Measurements from ENCODE around the gene ITGB6.
"Not testable (repeated sequence)": the region's sequence is repeated elsewhere in the genome, so short reads cannot be mapped to it uniquely, and the experiment has no call there.

The ITGB6 gene

GRCh38 chr2:160139350-160139749, 60.7 kb downstream of the ITGB6 start:
- DNase-seq = no peak

DNA sequence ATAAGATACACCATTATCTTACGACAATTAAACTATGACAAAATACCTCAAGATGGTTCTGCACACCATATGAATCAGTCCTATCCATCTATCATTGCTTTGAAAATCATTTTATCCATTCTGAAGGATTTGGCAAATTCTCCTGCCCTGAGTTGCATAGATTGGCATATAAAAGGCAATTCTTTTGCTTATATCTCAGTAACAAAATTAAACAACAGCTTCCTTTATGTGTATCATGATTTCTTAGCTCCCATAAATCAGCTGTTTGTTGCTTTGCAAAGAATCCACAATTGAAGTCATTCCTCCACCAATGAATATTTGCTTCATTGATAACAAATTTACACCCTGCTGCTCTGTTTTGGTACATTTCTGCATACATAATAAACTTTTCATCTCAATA, 61.7 kb downstream of the ITGB6 start:
- no peak for DNase-seq

GRCh38 chr2:160137464-160137863, 62.6 kb downstream of the ITGB6 start:
- DNase-seq = no peak

DNA sequence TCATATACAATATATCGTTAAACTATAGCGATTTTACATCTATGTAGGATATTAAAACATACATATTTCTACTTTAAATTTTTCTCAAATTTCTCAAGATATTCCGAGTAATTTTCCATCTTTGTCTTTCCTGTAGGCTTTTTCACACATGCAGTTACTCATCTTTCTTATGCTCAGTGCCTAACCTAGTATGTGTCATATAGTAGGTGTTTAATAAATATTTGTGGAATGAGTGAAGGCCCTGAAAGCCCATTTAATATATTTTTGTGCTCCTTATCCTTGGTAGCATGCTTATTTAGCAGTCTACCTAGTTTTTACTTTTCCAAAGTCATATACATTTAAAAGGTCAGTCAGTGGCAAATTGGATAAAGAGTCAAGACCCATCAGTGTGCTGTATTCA, 67.3 kb downstream of the ITGB6 start:
- peak; percentile 12 for DNase-seq

DNA sequence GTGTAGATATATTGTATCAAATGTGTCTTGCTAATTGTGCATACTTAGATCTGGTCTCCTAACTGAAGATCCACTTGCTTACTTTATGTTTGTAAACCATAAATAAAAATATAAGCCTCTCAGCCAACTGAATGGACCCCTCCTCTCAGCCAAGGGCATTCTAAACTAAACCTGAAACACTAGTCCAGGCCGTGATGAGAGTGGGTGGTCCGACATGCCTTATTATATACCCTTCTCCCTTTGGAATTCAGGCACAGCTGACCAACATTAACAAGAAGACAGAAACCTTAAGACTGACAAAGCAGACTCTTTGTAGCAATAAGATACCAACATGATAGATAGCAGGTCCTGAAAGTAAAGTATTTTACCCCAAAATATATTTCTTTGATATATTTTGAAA, 73.3 kb downstream of the ITGB6 start:
- no peak for DNase-seq

DNA sequence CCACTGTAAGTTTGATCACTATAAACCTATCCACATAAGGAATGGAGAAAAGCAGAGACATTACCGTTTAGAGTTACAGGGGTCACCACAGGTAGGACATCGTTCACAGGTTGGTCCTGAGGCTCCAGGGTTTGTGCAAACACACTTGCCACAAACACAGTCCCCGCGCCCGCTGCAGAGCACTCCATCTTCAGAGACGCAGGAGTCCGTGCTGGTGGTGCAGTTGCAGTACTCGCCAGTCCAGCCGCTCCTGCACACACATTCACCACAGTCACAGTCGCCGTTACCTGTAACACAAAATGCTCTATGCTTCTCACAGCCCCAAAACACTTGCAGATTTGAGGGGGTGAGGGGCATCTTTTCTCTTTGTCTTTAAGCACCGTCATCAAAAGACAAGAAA, 73.8 kb downstream of the ITGB6 start:
- no peak for DNase-seq

- DNase-seq = no peak
These were observed 74.2 kb downstream of the ITGB6 start for GRCh38 chr2:160125828-160126227.

DNA sequence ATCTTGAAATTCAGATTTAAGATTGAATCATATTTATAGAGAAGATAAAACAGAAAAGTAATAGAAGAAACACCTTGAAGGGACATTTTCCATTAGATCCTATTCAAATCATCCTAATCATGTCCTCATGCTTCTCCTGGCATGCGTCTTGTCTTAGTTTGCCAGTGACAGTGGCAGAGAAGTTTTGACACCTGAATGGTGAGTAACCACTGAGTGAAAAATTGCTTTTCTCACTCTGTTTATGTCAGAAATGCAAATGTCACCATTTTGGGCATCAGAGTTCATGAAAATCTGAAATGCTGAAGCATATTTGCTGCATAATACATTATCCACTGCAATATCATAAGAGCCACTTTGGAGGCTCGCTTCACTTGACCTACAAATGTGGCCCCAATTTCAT, 74.7 kb downstream of the ITGB6 start:
- no peak for DNase-seq

DNA sequence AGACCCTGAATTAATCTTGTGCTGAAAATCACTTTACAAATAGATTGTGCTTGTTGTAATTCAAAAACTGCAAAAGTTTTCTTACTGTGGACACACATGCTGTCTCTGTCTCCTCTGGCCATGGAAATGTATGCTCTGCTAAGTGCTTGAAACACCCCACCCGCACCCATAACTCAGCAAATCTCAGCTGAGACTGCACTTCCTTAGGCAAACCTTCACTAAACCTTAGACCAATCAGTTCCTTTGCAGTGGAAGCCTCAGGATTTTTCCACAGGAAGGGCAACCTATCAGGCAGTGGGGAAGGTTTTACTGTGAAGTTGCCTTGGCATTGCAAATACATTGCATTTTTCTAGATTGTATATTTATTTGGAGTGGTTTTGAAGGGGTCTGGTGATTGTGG, 75.5 kb downstream of the ITGB6 start:
- DNase-seq = no peak

- not testable (repeated sequence) for DNase-seq
These were observed 85.4 kb downstream of the ITGB6 start for GRCh38 chr2:160114721-160115120.

DNA sequence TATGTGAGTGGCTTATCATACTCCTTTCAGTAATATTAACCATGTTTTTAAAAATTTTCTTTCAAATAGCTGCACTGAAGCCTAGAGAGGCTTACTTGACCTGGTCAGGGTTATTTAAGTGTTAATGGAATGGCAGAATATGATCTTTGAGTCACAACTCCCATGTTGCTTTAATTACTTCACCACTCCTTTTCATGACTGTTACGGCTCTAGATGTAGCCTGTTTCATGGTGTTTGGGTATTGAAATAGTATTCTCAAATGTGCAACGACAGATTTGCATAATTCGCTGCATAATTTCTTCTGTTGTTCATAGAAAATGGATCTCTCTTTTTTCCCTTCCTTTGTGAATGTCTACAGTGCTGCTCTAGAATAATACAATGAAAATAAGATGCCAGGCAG, 86.1 kb downstream of the ITGB6 start:
- DNase-seq = no peak

DNA sequence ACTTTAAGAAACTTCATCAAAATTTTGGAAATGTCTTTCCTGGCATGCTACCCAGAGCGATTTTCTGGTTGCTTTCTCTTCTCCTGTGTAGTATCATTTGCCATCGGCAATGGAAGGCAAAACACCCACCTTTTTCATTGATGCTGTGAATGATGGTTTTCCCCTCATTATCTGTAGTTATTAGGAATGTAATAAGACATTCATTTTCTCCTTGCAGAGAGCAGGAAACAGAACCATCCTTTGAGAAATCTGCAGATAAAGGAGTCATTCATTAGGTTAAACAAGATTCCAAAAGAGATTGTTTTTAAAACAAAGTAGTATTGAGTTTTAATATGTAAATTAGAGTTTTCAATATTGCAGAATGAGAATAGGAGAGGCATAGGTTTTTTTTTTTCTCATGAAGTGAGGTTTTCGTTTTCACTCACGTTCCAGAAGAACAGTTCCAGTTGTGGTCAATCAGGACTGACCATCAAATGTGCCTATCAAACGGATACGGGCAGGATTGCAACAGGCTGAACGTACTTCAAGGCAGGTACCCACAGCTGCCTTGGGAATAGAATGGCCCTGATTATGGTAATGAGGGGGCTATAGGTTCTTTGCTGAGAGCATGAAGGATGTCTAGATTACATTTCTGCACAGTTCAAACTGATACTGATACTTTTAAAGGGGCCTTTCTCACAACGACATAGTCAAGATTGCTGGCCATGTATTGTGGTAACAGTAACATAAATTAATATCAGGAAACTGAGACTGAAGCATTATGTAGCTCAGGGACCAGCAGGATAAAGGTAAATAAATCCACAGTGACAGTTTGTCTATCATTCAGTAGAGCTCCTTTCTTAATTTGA, 87.9 kb downstream of the ITGB6 start:
- DNase-seq = no peak

DNA sequence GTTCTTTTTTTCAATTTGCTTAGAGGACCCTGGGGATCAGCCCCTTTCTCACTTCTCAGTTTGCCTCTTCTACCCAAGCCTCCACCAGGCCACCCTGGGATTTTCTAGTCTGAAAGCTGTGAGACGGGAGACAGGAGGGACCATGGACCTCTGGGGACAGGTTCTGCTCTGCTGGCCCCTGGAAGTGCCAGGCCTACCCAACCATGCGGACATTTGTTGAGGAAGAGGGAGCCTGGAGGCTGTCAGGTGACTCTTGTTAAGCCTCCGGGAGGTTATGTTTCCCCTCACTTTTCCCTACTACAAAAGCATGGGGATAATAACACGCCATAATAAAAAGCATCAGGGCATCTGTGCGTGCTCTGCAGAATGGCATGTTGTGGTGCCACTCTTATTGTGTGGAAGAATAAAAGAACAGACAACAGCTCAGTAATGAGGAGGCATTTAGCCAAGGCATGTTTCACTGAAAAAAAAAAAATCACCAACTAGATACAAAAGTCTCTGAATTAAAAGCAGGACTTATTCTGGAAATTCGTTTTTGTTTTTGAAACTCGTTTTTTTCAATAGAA, 89.3 kb downstream of the ITGB6 start:
- DNase-seq = no peak

DNA sequence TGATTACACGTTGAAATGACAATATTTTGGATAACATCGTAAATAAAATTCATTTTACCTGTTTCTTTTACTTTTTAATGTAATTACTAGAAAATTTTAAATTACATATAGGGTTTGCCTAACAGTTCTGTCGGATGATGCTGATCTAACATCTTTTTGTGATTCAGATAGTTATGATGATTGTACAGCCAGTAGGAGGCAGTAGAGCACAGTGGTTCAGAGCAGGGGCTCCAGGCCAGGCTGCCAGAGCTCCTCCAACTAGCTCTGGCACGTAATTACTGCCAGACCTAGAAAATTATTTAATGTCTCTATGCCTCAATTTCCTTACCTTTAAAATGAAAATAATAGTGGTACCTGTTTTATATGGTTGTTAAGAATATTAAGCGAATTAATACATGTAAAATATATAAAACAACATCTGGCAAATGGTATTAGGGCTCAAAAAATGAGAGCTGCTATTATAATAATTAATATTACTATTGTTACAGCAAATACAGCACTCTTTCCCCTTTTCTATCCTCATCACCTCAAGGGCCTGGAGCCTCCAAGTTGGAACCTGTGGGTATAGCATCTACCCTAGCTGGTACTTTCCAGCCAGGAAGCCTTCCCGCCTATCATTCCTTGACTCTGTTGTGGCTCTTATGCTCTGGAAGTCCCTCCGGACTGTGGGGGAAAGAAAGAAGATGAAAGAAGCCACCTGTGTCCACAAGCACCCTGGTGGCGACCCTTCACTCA, 90.0 kb downstream of the ITGB6 start:
- peak; percentile 50 for DNase-seq

DNA sequence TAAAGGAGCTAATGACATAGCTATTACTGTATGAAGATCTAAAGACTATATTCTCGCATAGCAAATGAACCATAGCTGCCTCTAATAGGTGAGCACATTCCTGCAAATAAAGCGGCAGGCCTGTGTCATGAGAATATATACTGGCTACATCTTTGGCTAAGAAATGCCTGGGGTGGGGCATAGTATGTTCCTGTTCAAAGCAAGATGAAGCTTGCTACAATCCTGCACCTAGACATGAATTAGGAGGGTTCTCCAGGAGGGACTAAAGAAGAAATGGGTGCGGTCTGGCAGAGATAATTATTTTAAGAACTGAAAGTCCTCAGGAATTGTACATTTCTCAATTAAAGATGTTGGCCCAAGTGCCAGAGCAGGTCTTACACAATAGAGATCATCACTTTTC, 90.8 kb downstream of the ITGB6 start:
- DNase-seq = no peak

DNA sequence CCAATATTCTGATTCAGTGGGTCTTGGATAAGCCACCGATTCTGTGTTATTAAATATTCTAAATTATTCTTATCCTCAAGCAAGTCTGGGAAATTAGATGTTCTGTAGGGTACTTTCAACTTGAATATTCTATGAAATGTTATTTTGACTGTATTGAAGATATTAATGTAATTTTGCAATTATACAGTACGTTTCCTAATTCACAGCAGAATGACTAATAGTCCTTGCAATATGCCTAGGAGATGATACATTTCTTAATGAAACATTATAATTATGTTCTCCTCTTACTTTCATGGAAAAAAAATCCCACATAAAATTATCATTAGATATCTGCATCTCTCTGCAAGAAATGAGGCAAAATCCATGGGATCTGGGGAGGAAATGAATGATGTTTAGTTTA, 91.4 kb downstream of the ITGB6 start:
- no peak for DNase-seq

DNA sequence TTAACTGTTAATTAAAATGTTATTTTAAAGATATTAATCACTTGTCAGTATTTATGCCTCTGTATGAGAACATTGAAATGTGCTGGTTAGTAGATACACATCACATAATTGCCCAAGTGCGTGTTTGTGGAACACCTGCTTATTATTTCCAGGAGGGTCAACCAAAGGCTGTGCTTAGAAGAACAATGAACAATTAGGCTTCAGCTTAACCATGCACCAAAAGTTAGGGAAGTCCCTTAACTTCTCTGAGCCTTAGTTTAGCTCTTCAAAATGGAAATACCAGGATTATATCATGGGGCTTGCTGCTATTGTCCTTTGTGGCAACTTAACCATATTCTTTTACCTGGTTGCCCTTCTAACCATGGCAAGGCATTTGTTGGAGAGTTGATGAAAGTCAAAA, 94.7 kb downstream of the ITGB6 start:
- DNase-seq = no peak

DNA sequence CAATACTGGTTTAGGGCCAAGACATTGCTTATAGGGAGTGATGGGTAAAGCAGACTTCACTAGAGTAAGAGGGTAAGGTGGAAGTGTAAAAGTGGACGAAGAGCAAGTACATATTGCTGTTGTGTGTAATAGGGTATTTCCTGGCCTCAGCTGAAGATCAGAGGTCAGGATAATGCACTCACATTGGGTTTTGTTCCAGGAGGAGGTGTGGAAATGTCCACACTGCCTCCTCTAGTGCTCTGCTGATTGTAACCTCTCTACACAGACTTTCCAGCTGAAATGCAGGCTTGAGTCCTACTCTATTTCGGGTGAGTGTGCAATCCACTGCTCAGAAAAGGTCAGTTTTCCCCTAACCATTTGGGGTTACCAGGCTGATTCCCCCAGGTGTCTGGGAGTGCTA, 96.0 kb downstream of the ITGB6 start:
- no peak for DNase-seq

GRCh38 chr2:160097326-160097725, 102.7 kb downstream of the ITGB6 start:
- DNase-seq = no peak

- DNase-seq = no peak
These were observed 103.7 kb downstream of the ITGB6 start for GRCh38 chr2:160096409-160096808.

- no peak for DNase-seq
These were observed 107.6 kb downstream of the ITGB6 start for GRCh38 chr2:160092445-160092844.

DNA sequence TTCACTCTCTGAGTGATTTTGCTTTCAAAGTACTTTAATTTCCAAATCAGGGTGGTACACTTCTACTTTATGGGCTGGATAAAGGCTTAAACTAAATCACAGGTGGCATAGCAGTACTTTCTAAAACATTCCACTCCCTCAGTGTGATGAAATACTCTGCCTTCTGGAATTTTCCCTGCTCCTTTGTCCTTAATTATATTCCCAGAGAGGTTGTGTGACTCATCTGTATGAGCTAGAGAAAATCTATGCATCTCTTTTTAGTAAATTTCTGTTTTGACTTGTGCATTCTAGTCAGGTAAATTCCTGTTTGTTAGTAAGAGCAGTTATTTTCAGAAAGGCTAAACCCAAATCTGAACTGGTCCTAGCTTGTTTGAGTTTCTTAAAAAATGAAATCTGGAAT, 108.7 kb downstream of the ITGB6 start:
- peak; percentile 52 for DNase-seq

DNA sequence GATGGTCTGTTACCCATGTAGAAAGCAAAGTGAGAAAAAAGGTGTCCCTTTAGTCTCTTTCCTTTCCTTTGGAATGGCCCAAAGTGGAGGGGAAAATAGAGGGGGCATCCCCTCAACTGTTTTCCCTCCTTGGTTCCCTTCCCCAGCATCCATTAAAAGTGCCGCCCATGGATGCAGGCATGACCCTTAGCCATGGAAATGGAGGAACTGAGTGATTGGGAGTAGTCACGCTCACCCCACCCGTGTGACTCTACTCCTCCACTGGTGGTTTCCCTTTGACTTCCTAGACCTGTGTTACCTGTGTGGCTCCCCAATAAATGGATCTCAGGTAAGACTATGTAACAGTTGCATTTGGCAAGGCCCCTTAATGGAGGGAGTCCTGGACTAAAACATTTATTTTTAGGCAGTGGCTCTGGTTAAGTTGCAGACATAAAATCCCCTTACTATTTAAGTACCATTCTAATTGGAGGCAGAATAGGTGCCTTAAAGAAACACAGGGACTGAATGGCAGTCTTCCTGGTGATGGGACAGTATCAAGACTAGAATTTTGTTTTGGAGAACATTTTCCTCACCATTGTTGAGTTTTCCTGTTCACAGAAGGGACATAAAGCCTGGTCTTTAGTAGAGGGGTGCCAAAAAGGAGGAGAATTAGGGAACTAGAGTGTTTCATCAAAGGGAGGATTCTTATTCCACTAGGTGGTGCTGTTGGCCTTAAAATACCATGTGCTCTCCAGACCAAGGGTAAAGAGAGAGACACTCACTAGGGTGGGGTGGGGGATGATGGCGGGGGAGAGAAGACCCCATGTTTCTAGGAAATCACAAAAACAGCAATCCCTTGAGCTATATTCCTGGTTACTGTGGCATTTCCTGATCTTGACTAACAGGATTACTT, 112.0 kb downstream of the ITGB6 start:
- peak; percentile 15 for DNase-seq
